Prostate gland (tissue), 2 donors: ENCODE measurements around the gene ZC3HAV1.

ENCODE experiments used
- CTCF ChIP-seq, 4 experiments: fragments of 200-600 bp in 2 of 4; fragments of 450-650 bp in 2 of 4; sonication (generic) in 2 of 4; IDR thresholded peaks; 1 replicate in 3 of 4; 2 replicates in 1 of 4; pipeline ENCODE4 v1.5.1; 2016 to 2019; ENCODE audit warnings: antibody characterized with exemption in 4 of 4, mild to moderate bottlenecking in 2 of 4, moderate library complexity in 2 of 4
- POLR2A ChIP-seq: fragments of 450-650 bp; IDR thresholded peaks from one replicate; pipeline ENCODE4 v1.6.1; 2016; ENCODE audit warnings: antibody characterized with exemption, mild to moderate bottlenecking

- TF ChIP-seq CTCF (IDR thresholded peaks at IDR 0.05) (no peak), POLR2A (no peak)
Measured at GRCh38 chr7:139036901-139037300, 72.6 kb downstream of the ZC3HAV1 start.
